Ishikawa (cell line): Measurements from ENCODE around the gene ZNF451.

Source experiments
- CEBPB ChIP-seq: IDR thresholded peaks from 2 replicates; pipeline ENCODE4 v1.6.1; 2012
- MAX ChIP-seq: IDR thresholded peaks from 2 replicates; pipeline ENCODE4 v1.6.1; 2012
- NFIC ChIP-seq: IDR thresholded peaks from 2 replicates; pipeline ENCODE4 v1.6.1; 2012
- RAD21 ChIP-seq: IDR thresholded peaks from 2 replicates; pipeline ENCODE4 v1.6.1; 2012; ENCODE audit warnings: low read depth
- TAF1 ChIP-seq: IDR thresholded peaks from 2 replicates; pipeline ENCODE4 v1.6.1; 2012; ENCODE audit warnings: low read depth, mild to moderate bottlenecking

- TF ChIP-seq RAD21 = no peak
- no peak for TF ChIP-seq NFIC
- TF ChIP-seq TAF1 = no peak
- no peak for TF ChIP-seq MAX
- no peak for TF ChIP-seq CEBPB
Observed at GRCh38 chr6:57142178-57142525, 52.2 kb downstream of the ZNF451 start.
